Endothelial cell (in vitro differentiated cells): ENCODE results near the gene HAND1. TPM values are rescaled to one million over a fixed set of nuclear protein-coding genes. Genes with fewer than 3 reads are reported as not detected.

Experiments
- DNase-seq: peaks from one replicate; pipeline ENCODE4 v3.0.0; 2021; ENCODE audit warnings: low spot score
- H3K27ac Mint-ChIP-seq: one replicate; pipeline ENCODE4 v1.8.0; 2021; ENCODE audit warnings: mixed read lengths, inconsistent platforms; ENCODE audit not compliant: unreplicated experiment
- H3K27me3 Mint-ChIP-seq: one replicate; pipeline ENCODE4 v1.8.0; 2021; ENCODE audit warnings: mild to moderate bottlenecking, moderate library complexity, mixed read lengths, inconsistent platforms; ENCODE audit not compliant: unreplicated experiment
- H3K36me3 Mint-ChIP-seq: one replicate; pipeline ENCODE4 v1.8.0; 2021; ENCODE audit warnings: mild to moderate bottlenecking, low read depth, mixed read lengths, inconsistent platforms; ENCODE audit not compliant: unreplicated experiment
- H3K4me1 Mint-ChIP-seq: one replicate; pipeline ENCODE4 v1.8.0; 2021; ENCODE audit warnings: mild to moderate bottlenecking, mixed read lengths, inconsistent platforms; ENCODE audit not compliant: unreplicated experiment
- H3K4me3 Mint-ChIP-seq: one replicate; pipeline ENCODE4 v1.8.0; 2021; ENCODE audit warnings: mild to moderate bottlenecking, mixed read lengths, inconsistent platforms; ENCODE audit not compliant: unreplicated experiment
- H3K9me3 Mint-ChIP-seq: one replicate; pipeline ENCODE4 v1.8.0; 2021; ENCODE audit warnings: mixed read lengths, inconsistent platforms; ENCODE audit not compliant: unreplicated experiment
- total RNA-seq: library from RNA; stranded (reverse); fragmentation: NEBNext Ultra II Directional; extraction: Animal tissue kit (Norgen Biotek cat#: 25700); gene quantifications from one replicate; pipeline ENCODE4 v1.2.1, GENCODE V29; 2021; ENCODE audit not compliant: unreplicated experiment
- TF ChIP-seq, protein P1 (sequence below): fragments of 200-600 bp; sonication (generic); IDR thresholded peaks from one replicate; pipeline ENCODE4 v1.5.0; 2021; ENCODE audit warnings: antibody characterized with exemption; ENCODE audit not compliant: unreplicated experiment

The HAND1 gene
- total RNA-seq, 1 donor from 2014 or later, result 0.95 TPM

DNA sequence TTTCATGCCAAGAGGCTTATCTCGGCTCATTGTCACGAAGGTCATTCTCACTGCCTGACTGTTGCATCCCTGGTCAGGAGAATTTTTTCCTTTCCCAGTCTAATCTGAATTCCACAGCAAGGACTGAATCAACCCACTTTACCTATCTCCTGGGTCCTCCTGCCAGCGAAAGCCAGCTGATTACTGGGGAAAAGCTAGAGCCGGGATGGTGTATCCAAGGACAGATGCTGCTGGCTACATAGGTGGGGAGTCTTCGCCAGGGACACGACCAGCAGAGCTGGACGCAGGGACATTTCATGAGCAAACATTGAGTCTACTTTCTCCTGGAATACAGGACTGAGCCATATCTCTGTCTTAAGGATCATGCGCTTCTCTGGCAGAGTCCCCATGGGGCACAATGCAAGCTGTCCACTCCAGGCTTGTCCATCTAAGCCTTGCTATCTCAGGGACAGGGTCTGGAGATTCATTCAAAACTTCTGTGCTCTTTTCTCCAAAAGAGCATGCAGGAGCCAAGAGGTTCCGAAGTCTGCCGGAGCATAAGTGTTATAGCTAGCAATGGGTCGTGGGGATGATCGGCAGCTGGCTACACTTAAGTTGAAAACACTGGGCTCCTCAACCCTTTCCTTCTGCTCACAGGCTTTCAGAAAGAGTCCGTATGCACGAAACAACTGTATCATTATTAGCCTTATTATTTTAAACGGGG, 6.5 kb upstream of the HAND1 start:
- no peak for DNase-seq
- Mint-ChIP-seq H3K27me3 (peaks cover 29% of the 10 kb centered on the region), H3K4me1 (peaks cover 22% of the 10 kb centered on the region), H3K36me3 (no peaks in the 10 kb centered on the region), H3K9me3 (no peaks in the 10 kb centered on the region), H3K27ac (no peak overlapping the region), H3K4me3 (no peak overlapping the region)
- TF ChIP-seq, protein P1, sequence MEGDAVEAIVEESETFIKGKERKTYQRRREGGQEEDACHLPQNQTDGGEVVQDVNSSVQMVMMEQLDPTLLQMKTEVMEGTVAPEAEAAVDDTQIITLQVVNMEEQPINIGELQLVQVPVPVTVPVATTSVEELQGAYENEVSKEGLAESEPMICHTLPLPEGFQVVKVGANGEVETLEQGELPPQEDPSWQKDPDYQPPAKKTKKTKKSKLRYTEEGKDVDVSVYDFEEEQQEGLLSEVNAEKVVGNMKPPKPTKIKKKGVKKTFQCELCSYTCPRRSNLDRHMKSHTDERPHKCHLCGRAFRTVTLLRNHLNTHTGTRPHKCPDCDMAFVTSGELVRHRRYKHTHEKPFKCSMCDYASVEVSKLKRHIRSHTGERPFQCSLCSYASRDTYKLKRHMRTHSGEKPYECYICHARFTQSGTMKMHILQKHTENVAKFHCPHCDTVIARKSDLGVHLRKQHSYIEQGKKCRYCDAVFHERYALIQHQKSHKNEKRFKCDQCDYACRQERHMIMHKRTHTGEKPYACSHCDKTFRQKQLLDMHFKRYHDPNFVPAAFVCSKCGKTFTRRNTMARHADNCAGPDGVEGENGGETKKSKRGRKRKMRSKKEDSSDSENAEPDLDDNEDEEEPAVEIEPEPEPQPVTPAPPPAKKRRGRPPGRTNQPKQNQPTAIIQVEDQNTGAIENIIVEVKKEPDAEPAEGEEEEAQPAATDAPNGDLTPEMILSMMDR, result no peak

DNA sequence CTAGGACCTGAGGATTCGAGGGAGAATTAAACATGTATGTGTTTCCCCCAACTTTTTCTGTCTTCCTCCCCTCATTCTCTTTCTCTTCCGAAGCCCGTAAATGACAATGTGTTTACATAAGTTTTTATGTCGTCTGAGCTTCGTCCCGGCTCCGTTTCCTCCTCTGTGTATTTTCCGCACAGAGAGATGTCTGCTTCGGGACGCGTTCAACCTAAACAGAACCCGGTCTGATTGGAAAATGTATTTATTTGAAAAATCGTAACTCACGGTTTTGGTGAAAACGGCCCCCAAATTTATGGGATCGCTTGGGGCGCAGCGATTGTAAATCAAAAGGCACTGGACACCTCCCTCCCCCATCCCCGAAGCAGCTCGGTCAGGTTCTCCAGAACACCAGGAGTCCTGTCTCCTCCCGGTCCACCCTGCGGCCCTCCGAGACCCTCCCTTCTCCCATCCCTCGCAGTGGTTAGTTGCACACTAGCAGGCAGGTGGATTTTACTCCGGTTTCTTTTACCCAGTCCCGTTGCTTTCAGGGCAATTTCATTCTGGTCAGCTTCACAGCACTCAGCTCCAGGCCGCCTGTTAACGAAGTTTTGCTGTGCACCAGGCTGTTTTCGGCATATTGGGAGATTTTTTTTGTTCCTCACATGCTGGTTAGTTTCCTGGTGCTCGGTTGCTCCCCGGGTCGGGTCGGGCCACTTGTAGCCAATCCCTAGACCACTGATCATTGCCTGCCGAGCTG, 5.8 kb upstream of the HAND1 start:
- no peaks in the 10 kb centered on the region for H3K9me3 Mint-ChIP-seq
- TF ChIP-seq, protein P1, result no peak
- H3K36me3 Mint-ChIP-seq, result no peaks in the 10 kb centered on the region
- H3K27ac Mint-ChIP-seq, result no peak overlapping the region
- peaks cover 36% of the 10 kb centered on the region for H3K27me3 Mint-ChIP-seq
- peaks cover 24% of the 10 kb centered on the region for H3K4me1 Mint-ChIP-seq
- no peak for DNase-seq
- no peak overlapping the region for H3K4me3 Mint-ChIP-seq

DNA sequence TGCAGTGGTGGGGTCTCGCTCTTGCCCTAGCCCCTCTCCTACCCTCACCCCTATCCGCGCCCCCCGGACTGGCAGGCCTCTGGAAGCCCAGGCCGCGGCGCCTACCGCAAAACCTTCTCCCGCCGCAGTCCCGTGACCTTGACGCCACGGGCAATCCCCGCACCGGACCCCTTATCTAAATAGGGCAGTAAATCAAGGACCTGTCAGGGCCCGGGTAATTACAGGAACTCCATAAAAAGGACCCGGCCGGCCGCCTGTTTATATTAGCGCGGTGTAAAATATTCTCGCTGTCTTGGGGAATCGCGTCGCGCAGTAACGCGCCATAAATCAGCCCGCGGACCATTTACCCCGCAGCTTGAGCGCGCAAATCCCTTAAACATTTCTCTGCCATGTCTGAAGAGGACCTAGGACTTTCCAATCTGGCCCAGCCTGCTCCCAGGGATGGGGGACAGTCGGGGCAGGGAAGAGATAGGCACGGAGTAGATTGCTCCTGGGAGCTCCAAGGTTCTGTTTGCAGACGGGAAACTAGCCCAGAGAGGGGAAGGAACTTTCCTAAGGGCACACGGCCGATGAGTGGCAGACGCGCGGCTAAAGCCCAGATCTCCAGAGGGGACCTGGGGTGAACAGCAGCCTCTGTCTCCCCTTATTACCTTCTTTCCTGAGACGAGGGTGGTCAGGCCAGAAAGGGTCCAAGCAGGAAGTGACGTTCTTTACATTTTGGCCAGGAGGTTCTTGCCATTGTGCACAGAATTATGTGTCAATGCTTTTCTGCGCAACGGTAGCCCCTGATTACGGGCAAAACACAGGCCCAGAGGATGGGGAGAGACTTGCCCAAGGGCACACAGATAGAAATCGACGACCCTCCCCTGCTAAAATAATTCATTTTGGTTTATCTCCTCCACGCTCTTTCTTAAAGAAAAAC, 4.8 kb upstream of the HAND1 start:
- Mint-ChIP-seq H3K9me3 (no peaks in the 10 kb centered on the region), H3K4me3 (no peak overlapping the region), H3K27ac (no peak overlapping the region), H3K36me3 (no peaks in the 10 kb centered on the region), H3K27me3 (peaks cover 36% of the 10 kb centered on the region), H3K4me1 (peaks cover 24% of the 10 kb centered on the region)
- no peak for DNase-seq
- TF ChIP-seq, protein P1, result no peak

DNA sequence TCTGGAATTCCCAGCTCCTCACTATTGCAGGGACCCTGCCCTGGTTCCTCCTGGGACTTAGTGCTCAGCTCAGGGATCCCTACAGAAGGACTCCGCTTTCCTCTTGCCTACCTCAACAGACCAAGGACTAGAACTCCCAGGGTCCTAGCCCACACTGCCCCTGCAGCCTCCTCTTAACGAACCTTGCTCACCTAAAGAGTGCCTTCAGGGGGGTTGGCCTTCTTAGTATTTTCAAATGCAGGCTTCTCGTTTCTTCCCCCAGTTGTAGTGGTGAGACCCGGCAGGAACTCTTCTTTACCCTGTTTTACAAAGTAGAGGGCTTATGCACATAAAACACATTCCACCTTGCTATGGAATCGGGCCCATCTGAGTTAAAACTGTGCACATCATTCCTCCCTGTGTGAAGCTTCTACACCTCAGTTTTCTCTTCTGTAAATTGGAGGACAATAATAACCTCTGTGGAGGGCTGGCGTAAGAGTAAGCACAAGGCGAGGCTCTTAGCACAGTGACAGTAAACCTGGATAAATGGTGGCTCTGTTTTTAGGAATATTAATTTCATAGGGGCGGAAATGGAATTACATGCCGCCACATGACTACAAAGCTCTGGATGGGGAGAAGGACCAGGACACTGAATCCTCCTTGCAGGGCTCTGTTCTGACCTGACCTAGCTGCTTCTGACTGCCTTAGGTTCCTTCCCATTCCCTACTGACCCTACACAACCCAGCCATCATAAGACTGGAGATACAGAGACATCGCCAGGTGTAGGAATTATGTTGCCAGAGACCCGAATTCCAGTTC, 3.8 kb upstream of the HAND1 start:
- no peaks in the 10 kb centered on the region for H3K36me3 Mint-ChIP-seq
- H3K4me1 Mint-ChIP-seq, result peaks cover 30% of the 10 kb centered on the region
- no peak for DNase-seq
- peaks cover 43% of the 10 kb centered on the region for H3K27me3 Mint-ChIP-seq
- TF ChIP-seq, protein P1, result no peak
- H3K4me3 Mint-ChIP-seq, result no peak overlapping the region
- no peaks in the 10 kb centered on the region for H3K9me3 Mint-ChIP-seq
- no peak overlapping the region for H3K27ac Mint-ChIP-seq
